HCT116 (cell line): Measurements from ENCODE around the gene DPH3. TPM values are rescaled to one million over a fixed set of nuclear protein-coding genes. Genes with fewer than 3 reads are reported as not detected.

Experiments used
- ATAC-seq: fragments of 200-7000 bp; cut with Tn5 transposase; 2 replicates; pipeline ENCODE4 v1.9.1; 2020; ENCODE audit warnings: mild to moderate bottlenecking, moderate library complexity
- BruUV-seq: library from RNA; stranded (reverse); fragments of 400-500 nt; replicated peaks from 2 replicates; lab custom pipeline; 2021; lab: Mats Ljungman, UMichigan
- CTCF ChIA-PET: fragments of 300-600 bp; sonication (Branson Sonifier 250); formaldehyde crosslinking; loops from one replicate; lab custom pipeline; 2021; ENCODE audit warnings: antibody characterized with exemption; lab: Charles Lee
- POLR2A ChIA-PET: fragments of 300-600, 350-600 bp; sonication (Branson Sonifier 250); formaldehyde crosslinking; loops from one replicate; lab custom pipeline; 2021; ENCODE audit warnings: antibody characterized with exemption; lab: Charles Lee
- RAD21 ChIA-PET, 2 experiments: fragments of 300-600 bp; sonication (Branson Sonifier 250); formaldehyde crosslinking; loops; one replicate each; lab custom pipeline; 2023; ENCODE audit warnings: low total read pairs in 2 of 2; ENCODE audit not compliant: uncharacterized antibody in 2 of 2, unreplicated experiment in 2 of 2, low non-redundant PET in 1 of 2; lab: Charles Lee
- DNase-seq: peaks from one replicate; pipeline ENCODE4 v3.0.0-alpha.2; 2010; ENCODE audit warnings: low read depth, low spot score
- H2AFZ ChIP-seq: fragments of 200-600 bp; shearing (Covaris generic), sonication (generic); 2 replicates; pipeline ENCODE4 v1.6.1; 2017; ENCODE audit warnings: low read depth, mixed run types, mixed read lengths, antibody characterized with exemption, low read length; ENCODE audit not compliant: poor library complexity, severe bottlenecking
- H3K27ac ChIP-seq: 2 replicates; pipeline ENCODE4 v1.5.1; 2012; ENCODE audit warnings: low read depth, low read length
- H3K27me3 ChIP-seq: fragments of 200-600 bp; sonication (generic); 2 replicates; pipeline ENCODE4 v1.6.1; 2016; ENCODE audit warnings: mixed run types, low read length, mixed read lengths; ENCODE audit not compliant: insufficient read depth
- H3K36me3 ChIP-seq, 2 experiments: fragments of 200-500 bp in 1 of 2; fragments of 200-600 bp in 1 of 2; sonication (Bioruptor generic) in 1 of 2; sonication (generic) in 1 of 2; 2 replicates each; pipeline versions ENCODE4 v1.5.1 to v1.6.1; 2014 to 2016; ENCODE audit warnings: low read length in 2 of 2, inconsistent platforms in 1 of 2, mixed read lengths in 1 of 2, mixed run types in 1 of 2; ENCODE audit not compliant: insufficient read depth in 2 of 2, control insufficient read depth in 1 of 2
- H3K4me1 ChIP-seq, 2 experiments: fragments of 200-600 bp in 1 of 2; sonication (generic) in 1 of 2; 2 replicates each; pipeline versions ENCODE4 v1.5.1 to v1.6.1; 2012 to 2017; ENCODE audit warnings: low read length in 2 of 2, inconsistent platforms in 1 of 2, mild to moderate bottlenecking in 1 of 2, mixed read lengths in 1 of 2, mixed run types in 1 of 2, moderate library complexity in 1 of 2; ENCODE audit not compliant: insufficient read depth in 2 of 2, control insufficient read depth in 1 of 2
- H3K4me2 ChIP-seq: fragments of 200-600 bp; sonication (generic); 2 replicates; pipeline ENCODE4 v1.6.1; 2017; ENCODE audit warnings: mixed run types, low read length, mixed read lengths
- H3K4me3 ChIP-seq, 2 experiments: fragments of 200-600 bp in 1 of 2; sonication (generic) in 1 of 2; replicated peaks in 1 of 2; 2 replicates each; pipeline ENCODE4 v1.5.1; 2011 to 2016; ENCODE audit warnings: low read length in 2 of 2, control low read depth in 1 of 2, low read depth in 1 of 2, mild to moderate bottlenecking in 1 of 2, mixed read lengths in 1 of 2, mixed run types in 1 of 2
- H3K79me2 ChIP-seq: fragments of 200-600 bp; sonication (generic); 2 replicates; pipeline ENCODE4 v1.6.1; 2017; ENCODE audit warnings: mild to moderate bottlenecking, mixed run types, low read length, moderate library complexity, mixed read lengths; ENCODE audit not compliant: insufficient read depth
- H3K9ac ChIP-seq: fragments of 200-600 bp; sonication (generic); 2 replicates; pipeline ENCODE4 v1.6.1; 2016; ENCODE audit warnings: low read length, mixed read lengths
- H3K9me2 ChIP-seq: fragments of 200-600 bp; sonication (generic), shearing (Covaris generic); 2 replicates; pipeline ENCODE4 v1.6.1; 2017; ENCODE audit warnings: mixed run types, mild to moderate bottlenecking, moderate library complexity; ENCODE audit not compliant: insufficient read depth
- H3K9me3 ChIP-seq, 2 experiments: fragments of 200-500 bp in 1 of 2; fragments of 200-600 bp in 1 of 2; sonication (Bioruptor generic) in 1 of 2; sonication (generic) in 1 of 2; 2 replicates each; pipeline ENCODE4 v1.6.1; 2014 to 2017; ENCODE audit warnings: low read length in 2 of 2, mixed read lengths in 2 of 2, inconsistent platforms in 1 of 2, low read depth in 1 of 2, mild to moderate bottlenecking in 1 of 2, mixed run types in 1 of 2, moderate library complexity in 1 of 2; ENCODE audit not compliant: control insufficient read depth in 1 of 2, insufficient read depth in 1 of 2
- H4K20me1 ChIP-seq: fragments of 200-600 bp; sonication (generic), shearing (Covaris generic); 2 replicates; pipeline ENCODE4 v1.6.1; 2017; ENCODE audit warnings: mixed run types, mild to moderate bottlenecking, moderate library complexity; ENCODE audit not compliant: insufficient read depth
- CBX3 ChIP-seq: IDR thresholded peaks from 2 replicates; pipeline ENCODE4 v1.6.1; 2012; ENCODE audit warnings: low read depth
- EGR1 ChIP-seq: IDR thresholded peaks from 2 replicates; pipeline ENCODE4 v1.6.1; 2012; ENCODE audit warnings: low read depth
- ELF1 ChIP-seq: IDR thresholded peaks from 2 replicates; pipeline ENCODE4 v1.6.1; 2012; ENCODE audit warnings: low read depth, borderline replicate concordance
- EZH2phosphoT487 ChIP-seq: fragments of 200-600 bp; IDR thresholded peaks from 2 replicates; pipeline ENCODE4 v1.6.1; 2018; ENCODE audit warnings: antibody characterized with exemption, borderline replicate concordance
- FOSL1 ChIP-seq: IDR thresholded peaks from 2 replicates; pipeline ENCODE4 v1.6.1; 2012; ENCODE audit warnings: low read depth
- JUND ChIP-seq: IDR thresholded peaks from 2 replicates; pipeline ENCODE4 v1.6.1; 2012
- POLR2A ChIP-seq: IDR thresholded peaks from 2 replicates; pipeline ENCODE4 v1.7.0; 2011; ENCODE audit warnings: borderline replicate concordance; ENCODE audit not compliant: insufficient read depth, insufficient read length; ENCODE audit errors: extremely low read depth
- POLR2AphosphoS5 ChIP-seq: IDR thresholded peaks from 2 replicates; pipeline ENCODE4 v1.6.1; 2011; ENCODE audit warnings: mild to moderate bottlenecking, low read depth, low read length, moderate library complexity
- RAD21 ChIP-seq: IDR thresholded peaks from 2 replicates; pipeline ENCODE4 v1.6.1; 2012; ENCODE audit warnings: low read depth, mild to moderate bottlenecking
- SP1 ChIP-seq: IDR thresholded peaks from 2 replicates; pipeline ENCODE4 v1.6.1; 2012; ENCODE audit warnings: low read depth
- SRF ChIP-seq: IDR thresholded peaks from 2 replicates; pipeline ENCODE4 v1.6.1; 2012; ENCODE audit warnings: low read depth
- TCF7L2 ChIP-seq: IDR thresholded peaks from 2 replicates; pipeline ENCODE4 v1.7.0; 2011; ENCODE audit warnings: borderline replicate concordance, inconsistent platforms; ENCODE audit not compliant: insufficient read depth, insufficient read length; ENCODE audit errors: extremely low read depth
- YY1 ChIP-seq: IDR thresholded peaks from 2 replicates; pipeline ENCODE4 v1.6.1; 2011; ENCODE audit warnings: low read length, low read depth, moderate library complexity, mild to moderate bottlenecking; ENCODE audit not compliant: insufficient replicate concordance; ENCODE audit errors: extremely low read depth
- ZFX ChIP-seq: fragments of 450-650 bp; IDR thresholded peaks from 2 replicates; pipeline ENCODE4 v1.6.1; 2017
- ZNF274 ChIP-seq: fragments of 200-500 bp; sonication (Bioruptor generic); IDR thresholded peaks from 2 replicates; pipeline ENCODE4 v1.6.1; 2014; ENCODE audit warnings: mild to moderate bottlenecking, low read depth, low read length, inconsistent platforms
- intact Hi-C: fragments of 100-400 bp; cut with micrococcal nuclease; formaldehyde crosslinking; loops from 2 replicates; pipeline ENCODE4 v1.10.0; 2022
- total RNA-seq: library from RNA; stranded (reverse); gene quantifications from one replicate; pipeline ENCODE4 v1.2.1, GENCODE V29; 2021; ENCODE audit not compliant: unreplicated experiment
- TF ChIP-seq, protein P1 (sequence below): IDR thresholded peaks from 2 replicates; pipeline ENCODE4 v1.6.1; 2012
- TF ChIP-seq, protein P2 (sequence below): IDR thresholded peaks from 2 replicates; pipeline ENCODE4 v1.6.1; 2012

The DPH3 gene
- total RNA-seq, 1 experiment from 2014 or later: 13.8 TPM

- no peak for TF ChIP-seq YY1
- no peak for TF ChIP-seq FOSL1
- TF ChIP-seq JUND: no peak
- no peak for TF ChIP-seq POLR2A
- TF ChIP-seq EZH2phosphoT487: no peak
- TF ChIP-seq ZNF274: no peak
- no peak for TF ChIP-seq RAD21
- no peak for TF ChIP-seq POLR2AphosphoS5
- no peak for TF ChIP-seq SRF
- TF ChIP-seq ELF1: no peak
- TF ChIP-seq CBX3: no peak
- no peak for TF ChIP-seq EGR1
- TF ChIP-seq, protein P1, sequence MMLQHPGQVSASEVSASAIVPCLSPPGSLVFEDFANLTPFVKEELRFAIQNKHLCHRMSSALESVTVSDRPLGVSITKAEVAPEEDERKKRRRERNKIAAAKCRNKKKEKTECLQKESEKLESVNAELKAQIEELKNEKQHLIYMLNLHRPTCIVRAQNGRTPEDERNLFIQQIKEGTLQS: no peak
- TF ChIP-seq, protein P2, sequence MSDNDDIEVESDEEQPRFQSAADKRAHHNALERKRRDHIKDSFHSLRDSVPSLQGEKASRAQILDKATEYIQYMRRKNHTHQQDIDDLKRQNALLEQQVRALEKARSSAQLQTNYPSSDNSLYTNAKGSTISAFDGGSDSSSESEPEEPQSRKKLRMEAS: no peak
- TF ChIP-seq SP1: no peak
- TF ChIP-seq ZFX: no peak
- no peak for TF ChIP-seq TCF7L2
- no peaks in the 10 kb centered on the region for H3K9me3 ChIP-seq
- peaks cover 0 to 9% of the 10 kb centered on the region in 2 experiments; a peak in 1 of 4 replicates for H3K4me1 ChIP-seq
- BruUV-seq: no TSS peak
- ChIA-PET CTCF (no interaction called here), RAD21 (no interaction called here), POLR2A (no interaction called here)
- H3K79me2 ChIP-seq: no peaks in the 10 kb centered on the region
- DNase-seq: no peak
- H3K27ac ChIP-seq: no peak overlapping the region
- no peaks in the 10 kb centered on the region for H3K9me2 ChIP-seq
- H3K27me3 ChIP-seq: no peaks in the 10 kb centered on the region
- H3K36me3 ChIP-seq: no peaks in the 10 kb centered on the region
- no peak overlapping the region for H3K4me2 ChIP-seq
- no peak overlapping the region for H3K4me3 ChIP-seq
- H3K9ac ChIP-seq: no peak overlapping the region
- intact Hi-C loops: no loop called here
- ATAC-seq: no peak
- no peaks in the 10 kb centered on the region for H4K20me1 ChIP-seq
- H2AFZ ChIP-seq: no peak overlapping the region
Observed at GRCh38 chr3:16251316-16252085, 13.2 kb downstream of the DPH3 start.
